Stimulated activated CD4-positive, alpha-beta T cell treated with anti-CD3 and anti-CD28 coated beads, Interleukin-2, amount 100 ng/mL, for 24 hours (primary cell): ENCODE data around the gene LYSMD1.

Experiments
- DNase-seq, 2 donors: peaks; one replicate each; pipeline ENCODE4 v3.0.0-alpha.2; 2020

Gene LYSMD1

GRCh38 chr1:151135433-151136385 lies 30.0 kb downstream of the LYSMD1 start:
- DNase-seq = no peak

GRCh38 chr1:151134991-151135390 lies 30.7 kb downstream of the LYSMD1 start:
- DNase-seq = no peak

- no peak for DNase-seq
These were observed 31.3 kb downstream of the LYSMD1 start for GRCh38 chr1:151134396-151134795.

- DNase-seq = no peak
These were observed 32.5 kb downstream of the LYSMD1 start for GRCh38 chr1:151133018-151133806.

DNA sequence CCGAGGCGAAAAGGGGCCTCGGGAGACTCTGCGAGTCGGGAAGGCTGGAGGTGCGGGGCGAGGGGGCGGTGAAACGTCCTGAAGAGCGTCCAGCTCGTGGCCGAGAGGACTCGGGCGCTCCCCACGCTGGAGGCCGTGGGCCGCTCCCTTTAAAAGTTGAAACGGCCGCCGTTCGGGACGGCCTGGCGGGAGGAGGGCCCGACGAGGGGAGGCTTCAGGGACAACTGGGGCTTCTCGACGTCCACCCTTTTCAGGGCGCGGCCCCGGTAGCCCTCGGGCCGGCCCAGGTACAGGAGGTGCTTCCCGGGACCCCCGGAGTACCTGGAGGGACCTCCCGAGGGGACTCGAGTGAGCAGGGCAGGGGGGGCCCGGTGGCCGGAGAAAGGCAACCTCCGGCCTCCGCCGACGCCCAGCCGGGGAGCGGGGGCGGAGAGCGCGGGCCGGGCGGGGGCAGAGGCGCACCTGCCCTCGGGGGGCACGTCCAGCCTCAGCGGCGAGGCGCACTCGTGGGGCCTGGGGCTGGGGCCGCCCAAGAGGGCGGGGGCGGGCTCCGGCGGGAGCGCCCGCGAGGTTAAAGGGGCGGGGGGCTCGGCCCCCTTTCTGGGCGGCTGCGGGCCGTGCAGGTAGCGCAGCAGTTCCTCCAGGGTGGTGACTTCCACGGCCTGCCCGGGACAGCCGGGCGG lies 33.2 kb downstream of the LYSMD1 start:
- no peak for DNase-seq

DNA sequence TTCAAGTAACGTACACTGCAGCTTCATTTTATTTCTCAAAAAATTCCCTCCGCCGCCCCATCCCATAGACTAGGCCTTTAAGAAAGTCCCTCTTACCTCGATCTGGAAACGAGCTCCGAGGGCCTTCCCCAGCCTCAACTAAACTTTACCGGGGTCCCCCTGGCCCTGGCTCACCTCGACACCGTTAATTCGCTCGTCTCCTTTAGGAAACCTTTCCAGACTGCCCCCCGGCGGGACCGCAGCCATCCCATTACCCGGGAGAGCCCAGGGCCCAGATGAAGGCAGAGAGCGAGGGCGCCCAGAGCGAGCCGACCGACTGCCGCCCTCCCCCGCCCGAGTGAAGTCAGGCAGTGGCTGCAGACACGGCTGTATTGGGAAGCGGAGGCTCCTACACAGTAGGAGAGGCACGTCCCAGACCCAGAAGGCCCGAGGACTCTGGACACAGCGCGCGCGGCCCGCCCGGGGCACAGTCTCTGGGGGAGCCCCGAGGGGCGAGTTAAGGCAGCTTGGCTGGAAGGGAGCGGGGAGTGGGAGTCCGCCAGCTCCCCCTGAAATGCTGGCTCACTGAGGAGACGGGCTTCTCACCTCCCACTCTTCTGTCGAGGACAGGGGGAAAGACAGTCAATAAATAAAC lies 33.9 kb downstream of the LYSMD1 start:
- no peak for DNase-seq

DNA sequence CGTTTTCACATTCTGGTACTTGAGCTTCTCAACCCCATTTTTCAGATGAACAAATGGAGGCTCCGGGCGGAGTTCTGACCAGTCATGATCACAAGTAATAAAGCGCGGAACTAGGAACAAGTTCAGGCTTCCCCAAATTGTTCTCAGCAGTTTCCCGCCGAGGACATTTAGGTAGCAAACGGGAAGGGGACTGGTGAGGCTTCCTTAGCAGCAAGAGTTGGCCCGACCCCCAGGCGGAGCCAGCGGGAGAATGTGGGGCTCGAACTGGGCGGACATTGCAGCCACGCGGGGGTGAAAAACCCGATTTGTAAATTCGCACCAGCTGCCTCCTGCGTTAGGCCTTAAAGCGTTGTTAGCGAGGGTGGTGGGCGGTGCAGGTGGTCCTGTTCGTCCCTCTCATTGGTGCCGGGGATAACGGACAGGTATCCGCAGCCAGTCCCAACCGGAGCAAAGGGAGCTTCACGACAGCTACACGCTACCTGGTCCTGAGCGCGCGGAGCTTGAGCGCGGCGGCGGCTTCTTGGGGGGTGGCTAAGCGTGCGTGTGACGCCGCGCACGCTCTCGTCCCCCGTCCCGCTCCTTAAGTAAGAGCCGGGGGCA lies 34.6 kb downstream of the LYSMD1 start:
- peak; percentile 84 for DNase-seq

- no peak for DNase-seq
These were observed 36.9 kb downstream of the LYSMD1 start for GRCh38 chr1:151128800-151129199.

DNA sequence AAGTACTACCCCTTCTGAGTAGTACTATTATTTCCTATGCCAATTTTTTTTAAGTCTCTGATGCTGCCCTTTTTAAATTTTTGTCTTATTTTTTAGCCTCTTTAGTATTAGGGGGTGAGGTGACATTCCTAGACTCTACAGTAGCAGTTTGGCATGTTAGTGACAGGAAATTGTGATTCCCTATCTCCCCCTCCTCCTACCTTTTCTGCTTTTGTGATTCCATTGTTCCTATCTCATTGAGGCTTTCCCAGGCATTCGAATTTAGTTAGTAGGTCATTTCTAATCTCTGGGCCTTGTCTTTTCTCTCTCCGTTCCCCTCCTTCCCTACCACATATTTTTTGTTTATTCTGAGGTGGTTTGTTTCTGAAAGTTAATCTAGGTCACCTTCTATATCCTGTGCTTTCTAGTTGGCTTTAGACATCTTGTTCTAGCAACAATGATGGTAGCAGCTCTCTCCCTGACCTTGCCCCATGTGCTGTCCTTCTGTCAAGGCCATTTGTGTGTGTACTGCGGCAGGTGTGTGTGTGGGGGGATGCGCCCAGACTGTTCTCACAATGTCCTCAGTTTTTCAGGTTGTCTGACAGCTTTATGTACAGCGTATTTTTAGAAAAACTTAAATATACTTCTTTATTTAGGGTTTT lies 40.8 kb downstream of the LYSMD1 start:
- DNase-seq = no peak

DNA sequence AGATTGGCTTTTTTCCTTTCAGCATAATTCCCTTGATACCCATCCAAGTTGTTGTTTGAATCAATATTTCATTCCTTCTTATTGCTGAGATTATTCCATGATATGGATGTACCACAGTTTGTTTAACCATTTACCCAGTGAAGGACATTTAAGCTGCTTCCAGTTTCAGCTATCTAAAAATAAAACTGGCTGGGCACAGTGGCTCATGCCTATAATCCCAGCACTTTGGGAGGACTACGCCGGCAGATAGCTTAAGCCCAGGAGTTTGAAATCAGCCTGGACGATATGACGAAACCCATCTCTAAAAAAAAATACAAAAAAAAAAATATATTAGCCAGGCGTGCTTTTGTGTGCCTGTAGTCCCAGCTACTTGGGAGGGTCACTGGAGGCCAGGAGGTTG lies 51.8 kb downstream of the LYSMD1 start:
- no peak for DNase-seq
